Liver (tissue), 4 donors: ENCODE measurements around the gene FNDC10. TPM values are rescaled to one million over a fixed set of nuclear protein-coding genes. Genes with fewer than 3 reads are reported as not detected.

ENCODE experiments used
- polyA plus RNA-seq, 2 donors: library from polyadenylated mRNA; stranded (reverse) in 1 of 2; unstranded in 1 of 2; fragments of 200-250 nt in 1 of 2; fragments of >200 nt in 1 of 2; fragmentation: Nextera tagmentation in 1 of 2; extraction: Ambion mirVana in 1 of 2; gene quantifications; one replicate each; pipeline versions ENCODE4 v1.2.1 to v1.2.3, GENCODE V29; 2013 to 2015
- total RNA-seq, 2 donors: library from RNA; depleted of rRNA; stranded (reverse); fragments of >200 nt; gene quantifications; one replicate each; pipeline ENCODE4 v1.2.3, GENCODE V29; 2014
- donor health status: healthy.
- donor health status: healthy.
- donor health status: healthy.

Gene FNDC10
- total and polyA plus RNA-seq, 4 donors: 0.08 to 0.58 (median 0.25) TPM

Other genes with a start within 250 kb of the FNDC10 start
- 1 to 10 TPM; 3.2 to 5.3 TPM for gene MXRA8, start 241.6 kb downstream of the FNDC10 start, total RNA-seq
- 1 to 10 TPM; 1.8 to 5.9 TPM for gene MXRA8, start 241.6 kb downstream of the FNDC10 start, polyA plus RNA-seq
- 10 to 100 TPM; 38.4 to 52.6 TPM for gene AURKAIP1, start 224.9 kb downstream of the FNDC10 start, total RNA-seq
- 100 to 1,000 TPM; 143 to 175 TPM for gene AURKAIP1, start 224.9 kb downstream of the FNDC10 start, polyA plus RNA-seq
- 100 to 1,000 TPM in 1 of 2 donors, 10 to 100 TPM in 1; 47.3 to 170 TPM for gene CCNL2, start 200.8 kb downstream of the FNDC10 start, total RNA-seq
- 100 to 1,000 TPM in 1 of 2 donors, 10 to 100 TPM in 1; 46.4 to 160 TPM for gene CCNL2, start 200.8 kb downstream of the FNDC10 start, polyA plus RNA-seq
- gene MRPL20, start 192.8 kb downstream of the FNDC10 start, total RNA-seq: 10 to 100 TPM; 47.8 to 47.9 TPM
- gene MRPL20, start 192.8 kb downstream of the FNDC10 start, polyA plus RNA-seq: 100 to 1,000 TPM; 100 to 170 TPM
- under 1 TPM; 0.14 to 0.17 TPM for gene ANKRD65, start 178.9 kb downstream of the FNDC10 start, total RNA-seq
- under 1 TPM; 0.30 to 0.31 TPM for gene ANKRD65, start 178.9 kb downstream of the FNDC10 start, polyA plus RNA-seq
- gene VWA1, start 164.4 kb downstream of the FNDC10 start, total RNA-seq: 10 to 100 TPM; 22.8 to 41.6 TPM
- gene VWA1, start 164.4 kb downstream of the FNDC10 start, polyA plus RNA-seq: 10 to 100 TPM; 18.3 to 81.3 TPM
- 1 to 10 TPM in 1 of 2 donors, under 1 TPM in 1; 0.19 to 1.3 TPM for gene ATAD3C, start 150.4 kb downstream of the FNDC10 start, total RNA-seq
- gene ATAD3C, start 150.4 kb downstream of the FNDC10 start, polyA plus RNA-seq: 1 to 10 TPM in 1 of 2 donors, under 1 TPM in 1; 0.51 to 4.8 TPM
- 10 to 100 TPM in 1 of 2 donors, 1 to 10 TPM in 1; 9.3 to 14.3 TPM for gene ATAD3B, start 128.4 kb downstream of the FNDC10 start, total RNA-seq
- gene ATAD3B, start 128.4 kb downstream of the FNDC10 start, polyA plus RNA-seq: 10 to 100 TPM in 1 of 2 donors, 1 to 10 TPM in 1; 6.4 to 11.3 TPM
- 10 to 100 TPM; 14.0 to 17.7 TPM for gene ATAD3A, start 88.0 kb downstream of the FNDC10 start, total RNA-seq
- gene ATAD3A, start 88.0 kb downstream of the FNDC10 start, polyA plus RNA-seq: 10 to 100 TPM in 1 of 2 donors, 1 to 10 TPM in 1; 7.2 to 20.0 TPM
- gene TMEM240, start 59.5 kb downstream of the FNDC10 start, total RNA-seq: under 1 TPM; 0.14 to 0.33 TPM
- under 1 TPM in 1 of 2 donors, not detected in 1; 0.33 TPM for gene TMEM240, start 59.5 kb downstream of the FNDC10 start, polyA plus RNA-seq
- gene SSU72, start 25.3 kb downstream of the FNDC10 start, total RNA-seq: 10 to 100 TPM; 35.4 to 40.4 TPM
- 10 to 100 TPM; 48.2 to 57.4 TPM for gene SSU72, start 25.3 kb downstream of the FNDC10 start, polyA plus RNA-seq
- gene MIB2, start 15.4 kb upstream of the FNDC10 start, total RNA-seq: 10 to 100 TPM; 19.8 to 33.0 TPM
- gene MIB2, start 15.4 kb upstream of the FNDC10 start, polyA plus RNA-seq: 10 to 100 TPM in 1 of 2 donors, 1 to 10 TPM in 1; 9.8 to 18.7 TPM
- gene MMP23B, start 32.0 kb upstream of the FNDC10 start, total RNA-seq: 1 to 10 TPM; 1.6 to 4.2 TPM
- gene MMP23B, start 32.0 kb upstream of the FNDC10 start, polyA plus RNA-seq: 1 to 10 TPM in 1 of 2 donors, under 1 TPM in 1; 0.92 to 1.5 TPM
- 1 to 10 TPM; 5.1 to 6.9 TPM for gene CDK11B, start 58.9 kb upstream of the FNDC10 start, total RNA-seq
- 10 to 100 TPM in 1 of 2 donors, 1 to 10 TPM in 1; 8.0 to 12.2 TPM for gene CDK11B, start 58.9 kb upstream of the FNDC10 start, polyA plus RNA-seq
- 10 to 100 TPM; 13.4 to 19.3 TPM for gene SLC35E2B, start 92.7 kb upstream of the FNDC10 start, total RNA-seq
- 10 to 100 TPM; 11.1 to 11.7 TPM for gene SLC35E2B, start 92.7 kb upstream of the FNDC10 start, polyA plus RNA-seq
- 10 to 100 TPM; 13.8 to 17.0 TPM for gene CDK11A, start 124.2 kb upstream of the FNDC10 start, total RNA-seq
- 10 to 100 TPM; 13.7 to 14.1 TPM for gene CDK11A, start 124.2 kb upstream of the FNDC10 start, polyA plus RNA-seq
- 100 to 1,000 TPM in 1 of 2 donors, 10 to 100 TPM in 1; 39.2 to 105 TPM for gene NADK, start 178.3 kb upstream of the FNDC10 start, total RNA-seq
- 10 to 100 TPM; 77.9 to 89.4 TPM for gene NADK, start 178.3 kb upstream of the FNDC10 start, polyA plus RNA-seq